GM12864 (cell line): Measurements from ENCODE around the gene BANF1.
A peak's percentile ranks its signal among the peaks of the same experiment; 100 is the strongest.

ENCODE experiments used
- DNase-seq: peaks from one replicate; pipeline ENCODE4 v3.0.0-alpha.2; 2011; ENCODE audit warnings: low read depth
- H3K4me3 ChIP-seq: 2 replicates; pipeline ENCODE4 v1.5.1; 2011; ENCODE audit warnings: mild to moderate bottlenecking, low read depth, low read length, control low read depth
- TF ChIP-seq, protein P1 (sequence below): IDR thresholded peaks from 2 replicates; pipeline ENCODE4 v1.5.1; 2011; ENCODE audit warnings: low read depth, mild to moderate bottlenecking, moderate library complexity, low read length, control low read depth, inconsistent platforms; ENCODE audit errors: missing control alignments

The BANF1 gene

DNA sequence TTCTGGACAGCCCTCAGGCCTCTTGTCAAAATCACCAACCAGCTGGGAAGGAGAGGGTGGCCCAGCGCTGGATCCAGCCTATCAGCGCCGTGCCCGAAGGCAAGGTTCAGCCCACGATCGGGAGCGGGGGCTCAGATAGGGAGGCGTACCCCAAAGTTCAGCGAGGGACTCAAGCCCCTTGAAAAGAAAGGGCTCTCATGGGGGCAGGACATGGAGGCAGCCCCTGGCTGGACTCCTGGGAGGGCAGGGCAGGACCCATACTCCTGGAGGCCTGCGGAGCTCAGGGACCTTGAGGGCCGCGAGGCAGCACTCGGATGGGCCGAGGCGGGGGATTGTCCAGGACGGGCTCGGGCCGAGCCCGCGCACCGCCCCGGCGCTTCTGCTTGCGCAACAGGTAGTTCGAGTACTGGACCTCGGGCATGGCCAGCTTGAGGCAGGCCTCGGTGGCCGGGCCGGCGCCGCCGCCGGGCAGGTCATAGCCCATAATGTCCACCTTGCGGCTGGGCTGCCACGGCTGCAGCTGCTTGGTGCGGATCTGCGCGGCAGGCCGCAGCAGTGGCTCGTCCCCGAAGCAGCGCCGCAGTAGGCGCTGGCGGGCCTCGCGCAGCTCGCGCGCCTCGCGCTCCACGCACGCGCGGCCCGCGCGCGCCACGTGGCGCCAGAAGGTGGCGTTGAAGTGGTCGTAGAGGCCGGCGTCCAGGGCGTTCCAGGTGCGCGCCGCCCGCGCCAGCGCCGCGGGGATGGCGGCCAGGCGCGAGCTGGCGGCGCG, 40.1 kb downstream of the BANF1 start:
- no peak for DNase-seq
- TF ChIP-seq, protein P1, sequence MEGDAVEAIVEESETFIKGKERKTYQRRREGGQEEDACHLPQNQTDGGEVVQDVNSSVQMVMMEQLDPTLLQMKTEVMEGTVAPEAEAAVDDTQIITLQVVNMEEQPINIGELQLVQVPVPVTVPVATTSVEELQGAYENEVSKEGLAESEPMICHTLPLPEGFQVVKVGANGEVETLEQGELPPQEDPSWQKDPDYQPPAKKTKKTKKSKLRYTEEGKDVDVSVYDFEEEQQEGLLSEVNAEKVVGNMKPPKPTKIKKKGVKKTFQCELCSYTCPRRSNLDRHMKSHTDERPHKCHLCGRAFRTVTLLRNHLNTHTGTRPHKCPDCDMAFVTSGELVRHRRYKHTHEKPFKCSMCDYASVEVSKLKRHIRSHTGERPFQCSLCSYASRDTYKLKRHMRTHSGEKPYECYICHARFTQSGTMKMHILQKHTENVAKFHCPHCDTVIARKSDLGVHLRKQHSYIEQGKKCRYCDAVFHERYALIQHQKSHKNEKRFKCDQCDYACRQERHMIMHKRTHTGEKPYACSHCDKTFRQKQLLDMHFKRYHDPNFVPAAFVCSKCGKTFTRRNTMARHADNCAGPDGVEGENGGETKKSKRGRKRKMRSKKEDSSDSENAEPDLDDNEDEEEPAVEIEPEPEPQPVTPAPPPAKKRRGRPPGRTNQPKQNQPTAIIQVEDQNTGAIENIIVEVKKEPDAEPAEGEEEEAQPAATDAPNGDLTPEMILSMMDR, result no peak
- H3K4me3 ChIP-seq, result no peak overlapping the region

DNA sequence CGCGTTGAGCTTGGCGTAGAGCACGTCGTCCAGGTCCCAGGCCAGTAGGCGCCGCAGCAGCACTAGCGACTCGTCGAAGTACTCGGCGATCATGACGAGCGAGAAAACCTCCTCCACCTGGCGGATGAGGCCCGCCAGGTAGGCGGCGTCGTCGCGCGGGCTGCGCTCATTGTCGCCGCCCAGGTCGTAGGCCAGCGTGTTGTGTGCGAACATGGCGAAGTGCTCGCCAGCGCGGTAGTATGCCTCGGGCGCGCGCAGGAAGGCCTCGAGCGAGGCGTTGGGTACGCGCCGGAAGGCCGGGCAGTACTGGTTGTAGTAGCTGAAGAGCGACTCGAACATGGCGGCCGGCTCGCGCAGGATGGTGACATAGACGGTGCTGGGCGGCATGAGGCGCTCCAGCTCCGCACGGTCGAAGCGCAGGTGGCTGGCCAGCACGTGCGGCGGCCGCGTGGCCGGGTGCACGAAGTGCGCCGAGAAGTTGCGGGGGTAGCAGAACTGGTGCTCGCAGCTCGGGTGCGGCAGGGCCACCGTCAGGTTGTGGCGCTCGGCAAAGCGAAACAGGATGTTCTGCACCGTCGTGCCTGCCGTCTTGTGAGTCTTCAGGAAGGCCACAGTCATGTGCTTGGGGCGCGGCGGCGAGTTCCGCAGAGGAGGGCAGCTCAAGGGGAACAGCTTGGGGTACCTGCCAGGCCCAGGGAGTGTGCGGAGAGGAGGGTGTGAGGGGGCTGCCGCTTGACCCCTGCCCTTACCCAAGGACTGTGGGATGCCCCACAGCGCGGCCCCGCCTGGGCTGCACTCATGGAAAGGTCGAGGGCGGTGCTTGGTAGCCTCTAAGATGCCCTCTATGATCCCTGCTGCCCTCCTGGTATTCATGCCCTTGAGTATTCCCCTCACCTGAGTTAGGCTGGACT, 40.9 kb downstream of the BANF1 start:
- DNase-seq, result no peak
- TF ChIP-seq, protein P1, result no peak
- H3K4me3 ChIP-seq, result no peak overlapping the region

DNA sequence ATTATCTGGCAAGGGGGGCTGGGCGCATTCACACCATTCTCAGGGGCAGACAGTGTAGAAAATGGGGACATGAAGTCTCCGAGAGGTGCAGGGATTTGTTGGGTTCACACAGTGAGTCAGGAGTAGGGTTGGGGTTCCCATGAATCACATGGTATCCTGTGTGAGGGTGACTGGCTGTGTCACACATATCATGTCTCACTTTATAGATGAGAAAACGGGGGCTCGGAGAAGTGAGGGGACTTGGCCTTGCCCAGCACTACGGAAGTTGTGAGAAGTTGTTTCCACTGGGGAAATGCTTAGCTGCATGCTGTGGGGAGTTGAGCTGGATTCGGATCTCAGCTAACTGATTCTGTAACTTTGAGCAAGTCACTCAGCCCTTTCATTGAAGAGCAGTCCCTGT, 42.5 kb downstream of the BANF1 start:
- DNase-seq, result no peak
- peak overlapping the region; percentile 15 for H3K4me3 ChIP-seq

DNA sequence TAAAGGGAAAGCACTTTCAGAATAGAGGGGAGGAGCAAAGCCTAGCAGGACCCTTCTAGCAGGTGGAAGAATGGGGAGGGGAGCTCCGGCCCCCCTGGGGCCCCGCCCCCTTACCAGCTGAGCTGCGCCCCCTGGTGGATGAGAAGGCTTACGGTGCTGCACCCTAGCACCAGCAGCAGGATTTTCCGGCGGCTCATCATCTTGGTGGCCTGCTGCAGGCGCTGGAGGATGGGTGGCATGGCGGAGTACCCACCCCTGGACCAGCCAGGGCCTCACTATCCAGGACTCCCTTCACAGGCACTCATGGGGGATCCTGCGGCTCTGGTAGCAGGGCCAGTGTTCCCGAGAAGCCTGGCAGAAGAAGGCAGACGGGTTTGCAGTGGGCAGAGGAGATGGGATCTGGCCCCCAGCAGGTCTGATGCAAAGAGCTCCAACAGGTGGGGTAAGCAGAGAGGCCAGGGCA, 42.9 kb downstream of the BANF1 start:
- H3K4me3 ChIP-seq, result peak overlapping the region; percentile 15
- TF ChIP-seq, protein P1, result peak; percentile 98
- DNase-seq, result peak; percentile 53

More for the DNA sequence above, 42.5 kb downstream of the BANF1 start:
- TF ChIP-seq, protein P1, result no peak

DNA sequence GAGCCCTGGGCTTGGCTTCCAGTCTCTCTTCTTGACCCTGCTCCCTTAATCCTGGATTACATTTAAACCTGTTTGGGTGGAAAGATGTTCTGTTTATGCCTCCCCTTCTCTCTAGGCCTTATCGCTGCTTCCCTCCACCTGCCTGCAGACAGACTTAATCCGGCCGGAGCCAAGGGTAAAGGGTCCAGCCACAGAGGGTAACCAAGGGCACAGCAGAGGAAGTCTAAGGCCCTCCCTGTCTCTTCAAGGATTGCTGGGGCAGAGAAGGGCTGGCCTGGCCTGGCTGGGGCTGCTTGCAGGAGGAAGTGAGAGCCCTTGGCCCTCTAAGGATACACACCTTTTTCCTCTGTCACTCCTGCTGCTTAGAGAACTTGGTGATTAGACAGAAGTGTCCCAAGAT, 44.6 kb downstream of the BANF1 start:
- TF ChIP-seq, protein P1, result no peak
- DNase-seq, result no peak
- no peak overlapping the region for H3K4me3 ChIP-seq

DNA sequence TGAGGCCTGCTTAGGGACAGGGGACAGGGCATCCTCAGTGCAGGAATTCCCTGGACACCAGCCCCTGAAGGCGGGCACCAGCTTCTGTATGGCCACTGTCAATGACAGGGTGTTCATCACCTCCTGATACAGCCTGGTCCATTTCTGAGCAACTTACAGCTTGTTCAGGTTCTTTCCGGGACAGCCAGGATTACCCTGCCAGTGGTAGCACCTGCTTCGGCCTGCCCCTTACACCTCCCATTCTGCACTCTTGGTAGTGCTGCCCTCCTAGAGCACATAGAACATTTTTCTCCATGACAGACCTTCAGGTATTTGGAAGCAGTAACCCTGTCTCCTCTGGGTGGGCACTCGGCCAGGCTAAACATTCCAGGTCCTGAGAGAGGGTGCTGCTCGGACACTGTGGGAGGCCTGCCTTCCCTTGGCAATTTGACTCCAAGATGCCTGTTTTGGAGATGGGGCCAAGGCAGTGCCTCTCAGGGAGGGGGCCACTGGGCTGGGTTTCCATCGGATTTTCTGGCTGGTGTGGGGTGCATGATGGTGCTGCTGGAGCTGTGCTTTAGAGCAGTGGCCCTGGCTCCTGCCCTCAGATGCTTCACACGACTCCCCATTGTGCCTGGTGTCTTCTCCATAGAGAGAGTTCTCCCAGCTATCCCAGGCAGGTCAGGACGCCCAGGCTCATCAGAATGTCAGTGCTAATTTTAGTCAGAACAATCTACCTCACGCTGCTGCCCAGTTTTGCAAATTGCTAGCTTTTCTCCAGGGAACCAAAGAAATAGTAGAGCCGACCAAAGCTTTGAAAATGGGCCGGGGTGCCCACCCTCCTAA, 45.5 kb downstream of the BANF1 start:
- H3K4me3 ChIP-seq, result no peak overlapping the region
- TF ChIP-seq, protein P1, result no peak
- no peak for DNase-seq
